WERI-Rb-1 (cell line): ENCODE results near the gene RGMA.

Source experiments
- DNase-seq: peaks from one replicate; pipeline ENCODE4 v3.0.0-alpha.2; 2020
- H3K27ac ChIP-seq: fragments of 250-450 bp; sonication (Bioruptor Pico); 2 replicates; pipeline ENCODE4 v1.5.1; 2020; ENCODE audit warnings: mild to moderate bottlenecking, moderate library complexity
- H3K27me3 ChIP-seq: fragments of 250-450 bp; sonication (Bioruptor Pico); 2 replicates; pipeline ENCODE4 v1.5.1; 2021; ENCODE audit warnings: mild to moderate bottlenecking, low read depth, moderate library complexity; ENCODE audit not compliant: insufficient read depth, severe bottlenecking
- H3K36me3 ChIP-seq: fragments of 250-450 bp; sonication (Bioruptor Pico); 2 replicates; pipeline ENCODE4 v1.5.1; 2020; ENCODE audit warnings: mild to moderate bottlenecking, moderate library complexity
- H3K4me3 ChIP-seq: 2 replicates; pipeline ENCODE4 v1.5.1; 2011; ENCODE audit warnings: low read depth, mild to moderate bottlenecking, control low read depth, low read length
- H3K9me3 ChIP-seq: fragments of 250-450 bp; sonication (Bioruptor Pico); 2 replicates; pipeline ENCODE4 v1.5.1; 2021; ENCODE audit warnings: mild to moderate bottlenecking, moderate library complexity; ENCODE audit not compliant: severe bottlenecking
- CTCF ChIP-seq: IDR thresholded peaks from 2 replicates; pipeline ENCODE4 v1.5.1; 2011; ENCODE audit warnings: low read depth, mild to moderate bottlenecking, control low read depth, inconsistent platforms, low read length

Gene RGMA

GRCh38 chr15:93070132-93070531, 18.9 kb downstream of the RGMA start:
- TF ChIP-seq CTCF, result no peak

GRCh38 chr15:93068581-93069199, 20.3 kb downstream of the RGMA start:
- TF ChIP-seq CTCF, result no peak
- Histone ChIP-seq H3K9me3 (no peaks in the 10 kb centered on the region), H3K4me3 (no peak overlapping the region), H3K27ac (no peak overlapping the region), H3K27me3 (peaks cover 25% of the 10 kb centered on the region), H3K36me3 (no peaks in the 10 kb centered on the region)
- no peak for DNase-seq

More at GRCh38 chr15:93070132-93070531, 18.9 kb downstream of the RGMA start:
- Histone ChIP-seq H3K27me3 (peaks cover 36% of the 10 kb centered on the region), H3K9me3 (no peaks in the 10 kb centered on the region), H3K27ac (no peak overlapping the region), H3K36me3 (no peaks in the 10 kb centered on the region), H3K4me3 (no peak overlapping the region)
- no peak for DNase-seq

GRCh38 chr15:93067649-93068085, 21.3 kb downstream of the RGMA start:
- Histone ChIP-seq H3K4me3 (no peak overlapping the region), H3K36me3 (no peaks in the 10 kb centered on the region), H3K27me3 (peaks cover 16% of the 10 kb centered on the region), H3K9me3 (no peaks in the 10 kb centered on the region), H3K27ac (no peak overlapping the region)
- DNase-seq, result no peak
- no peak for TF ChIP-seq CTCF

- no peak overlapping the region for H3K4me3 ChIP-seq
- TF ChIP-seq CTCF, result no peak
- no peak for DNase-seq
- H3K27ac ChIP-seq, result no peak overlapping the region
- no peaks in the 10 kb centered on the region for H3K9me3 ChIP-seq
- H3K27me3 ChIP-seq, result peaks cover 10% of the 10 kb centered on the region
- no peaks in the 10 kb centered on the region for H3K36me3 ChIP-seq
Observed at GRCh38 chr15:93066834-93067648, 22.0 kb downstream of the RGMA start.

GRCh38 chr15:93066224-93066681, 22.8 kb downstream of the RGMA start:
- no peak for DNase-seq
- Histone ChIP-seq H3K27me3 (peaks cover 2% of the 10 kb centered on the region), H3K36me3 (no peaks in the 10 kb centered on the region), H3K9me3 (no peaks in the 10 kb centered on the region), H3K4me3 (no peak overlapping the region), H3K27ac (no peak overlapping the region)
- TF ChIP-seq CTCF, result no peak
